Heart left ventricle (tissue), 13 donors: ENCODE measurements around the gene NKAIN2.

ENCODE experiments used
- CTCF ChIP-seq, 12 donors: fragments of 200-600 bp; sonication (generic) in 4 of 12; IDR thresholded peaks; one replicate each; pipeline versions ENCODE4 v1.5.0 to v1.8.0; 2018 to 2022; ENCODE audit warnings: antibody characterized with exemption in 12 of 12, mild to moderate bottlenecking in 5 of 12
- POLR2A ChIP-seq, 2 donors: fragments of 450-650 bp; IDR thresholded peaks; one replicate each; pipeline ENCODE4 v1.6.1; 2017; ENCODE audit warnings: antibody characterized with exemption in 2 of 2, mild to moderate bottlenecking in 2 of 2, moderate library complexity in 2 of 2
- donor health status: ischemic (EF 13 %, LVEDD 7.1; RV severe dilation, severe dysfunction).
- donor health status: DM: no; HTN: yes; CAD: no.
- donor health status: DM: no; HTN: no; CAD: no.
- donor health status: ischemic (EF 25% LVEDD 6.9; RV normal size, moderate dysfunction).
- donor health status: ischemic (EF 25% LVEDD 5.7; RV mildly dilated, moderate dysfunction).
- donor health status: ischemic (EF 35%, LVEDD 5.7; RV mildly dilated, moderate dysfunction).
- donor health status: nonischemic (EF 11% LVEDD 7.7; RV severe dilation, severe dysfunction).
- donor health status: DM: yes; HTN: yes; CAD: no.
- donor health status: PGD.
- donor health status: ischemic (EF 29% LVEDD 5.4; RV normal size, mild dysfunction).
- donor health status: nonischemic (EF 23%, LVEDD 6.1; RV moderate dilation, normal function).

GRCh38 chr6:124074606-124075005, 270.9 kb downstream of the NKAIN2 start:
- TF ChIP-seq CTCF (IDR thresholded peaks at IDR 0.05) (no peak), POLR2A (IDR thresholded peaks at IDR 0.05) (no peak)
